ENCODE data around the gene SLC11A2. TPM values are rescaled to one million over a fixed set of nuclear protein-coding genes. Genes with fewer than 3 reads are reported as not detected.

The SLC11A2 gene
- total and polyA plus RNA-seq, 2 donors (not counting 1 experiment from before 2014, with no cell fraction given): 19.7 to 42.0 TPM

GRCh38 chr12:50979369-50980052 is 46.7 kb downstream of the SLC11A2 start:
- Mint-ChIP-seq H3K27me3 (no peaks in the 10 kb centered on the region), H3K4me3 (no peak overlapping the region), H3K27ac (no peak overlapping the region), H3K9me3 (ENCODE audit: insufficient read depth) (no peaks in the 10 kb centered on the region), H3K4me1 (no peaks in the 10 kb centered on the region)
- no peak overlapping the region for H3K27ac ChIP-seq (ENCODE audit: low read length in 2 of 2)
- H3K9ac ChIP-seq (ENCODE audit: low read length): no peak overlapping the region
- no peaks in the 10 kb centered on the region for H3K9me3 ChIP-seq (ENCODE audit: control extremely low read depth in 1 of 3, control insufficient read depth in 2 of 3, insufficient read depth in 1 of 3, low read length in 2 of 3)
- DNase-seq: no peak
- peaks cover 0 to 2% of the 10 kb centered on the region in 2 experiments for H3K36me3 ChIP-seq (replicated peaks in 1 of 2; ENCODE audit: control extremely low read depth in 1 of 2, control insufficient read depth in 1 of 2, extremely low read depth in 1 of 2, insufficient read depth in 2 of 2, low read length in 1 of 2)
- CTCF ChIA-PET: interaction anchor here (0.6 to 3.5 kb wide), 3 partner anchors 8 to 154 kb away, joined by 3 to 20 read pairs (median 5); no protein-coding TSS in a partner anchor
- POLR2A ChIA-PET: no interaction called here
- H3K79me2 ChIP-seq (ENCODE audit: control insufficient read depth, insufficient read depth, low read length): no peaks in the 10 kb centered on the region
- no peak for TF ChIP-seq EZH2 (IDR thresholded peaks at IDR 0.05; ENCODE audit: borderline replicate concordance, insufficient read depth, low read depth, low read length, poor library complexity, severe bottlenecking)
- TF ChIP-seq, protein P1, sequence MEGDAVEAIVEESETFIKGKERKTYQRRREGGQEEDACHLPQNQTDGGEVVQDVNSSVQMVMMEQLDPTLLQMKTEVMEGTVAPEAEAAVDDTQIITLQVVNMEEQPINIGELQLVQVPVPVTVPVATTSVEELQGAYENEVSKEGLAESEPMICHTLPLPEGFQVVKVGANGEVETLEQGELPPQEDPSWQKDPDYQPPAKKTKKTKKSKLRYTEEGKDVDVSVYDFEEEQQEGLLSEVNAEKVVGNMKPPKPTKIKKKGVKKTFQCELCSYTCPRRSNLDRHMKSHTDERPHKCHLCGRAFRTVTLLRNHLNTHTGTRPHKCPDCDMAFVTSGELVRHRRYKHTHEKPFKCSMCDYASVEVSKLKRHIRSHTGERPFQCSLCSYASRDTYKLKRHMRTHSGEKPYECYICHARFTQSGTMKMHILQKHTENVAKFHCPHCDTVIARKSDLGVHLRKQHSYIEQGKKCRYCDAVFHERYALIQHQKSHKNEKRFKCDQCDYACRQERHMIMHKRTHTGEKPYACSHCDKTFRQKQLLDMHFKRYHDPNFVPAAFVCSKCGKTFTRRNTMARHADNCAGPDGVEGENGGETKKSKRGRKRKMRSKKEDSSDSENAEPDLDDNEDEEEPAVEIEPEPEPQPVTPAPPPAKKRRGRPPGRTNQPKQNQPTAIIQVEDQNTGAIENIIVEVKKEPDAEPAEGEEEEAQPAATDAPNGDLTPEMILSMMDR (IDR thresholded peaks at IDR 0.05): no peak
- H2AFZ ChIP-seq (ENCODE audit: insufficient read depth, low read depth, low read length, poor library complexity, severe bottlenecking): no peak overlapping the region
- H3K27me3 ChIP-seq (replicated peaks in 1 of 4; ENCODE audit: control extremely low read depth in 1 of 4, control insufficient read depth in 3 of 4, insufficient read depth in 4 of 4, low read length in 3 of 4): no peaks in the 10 kb centered on the region
- WGBS (ENCODE audit: insufficient coverage): 79% methylated on average over 3 of the region's 6 CpGs
- no peak overlapping the region for H3K4me2 ChIP-seq (replicated peaks; ENCODE audit: low read depth, low read length, poor library complexity, severe bottlenecking)
- no peaks in the 10 kb centered on the region for H3K4me1 ChIP-seq (ENCODE audit: control insufficient read depth in 2 of 2, insufficient read depth in 2 of 2, low read length in 2 of 2)
- intact Hi-C loops (cut with micrococcal nuclease): loop anchor here (10.0 kb wide), 1 partner anchor 85 kb away; no protein-coding TSS in a partner anchor
- H3K4me3 ChIP-seq (ENCODE audit: control extremely low read depth in 1 of 5, extremely low read depth in 1 of 5, insufficient read depth in 1 of 5, low read depth in 2 of 5, low read length in 4 of 5): no peak overlapping the region
- no peaks in the 10 kb centered on the region for H4K20me1 ChIP-seq (ENCODE audit: control insufficient read depth, insufficient read depth, low read length, poor library complexity, severe bottlenecking)
- ATAC-seq (ENCODE audit: low read depth): no peak

DNA sequence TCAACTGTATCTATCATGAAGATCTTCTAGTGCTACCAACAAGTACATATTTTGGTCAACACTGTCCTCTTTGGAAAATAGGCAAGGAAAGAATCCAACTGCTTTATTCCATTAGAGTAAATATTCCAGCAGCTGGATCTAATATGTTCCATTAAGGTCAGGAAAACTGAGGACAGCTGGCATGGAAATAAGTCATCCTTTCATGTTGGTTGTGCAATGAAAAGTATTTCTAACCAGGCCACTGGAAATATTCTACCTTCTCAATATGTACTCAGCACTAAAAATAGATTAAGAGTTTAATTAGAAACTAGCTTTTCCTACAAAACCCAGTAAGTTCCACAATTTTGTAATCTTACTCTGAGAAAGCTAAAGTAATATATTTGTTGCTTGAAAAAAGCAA is 54.2 kb downstream of the SLC11A2 start:
- Mint-ChIP-seq H3K27me3 (no peaks in the 10 kb centered on the region), H3K9me3 (ENCODE audit: insufficient read depth) (no peaks in the 10 kb centered on the region), H3K27ac (no peak overlapping the region), H3K4me3 (no peak overlapping the region), H3K4me1 (no peaks in the 10 kb centered on the region)
- ChIA-PET POLR2A (no interaction called here), CTCF (no interaction called here)
- TF ChIP-seq, protein P1 (IDR thresholded peaks at IDR 0.05): no peak
- TF ChIP-seq EZH2 (IDR thresholded peaks at IDR 0.05; ENCODE audit: borderline replicate concordance, insufficient read depth, low read depth, low read length, poor library complexity, severe bottlenecking): no peak
- Histone ChIP-seq H3K27ac (ENCODE audit: low read length in 2 of 2) (no peak overlapping the region), H3K4me3 (ENCODE audit: control extremely low read depth in 1 of 5, extremely low read depth in 1 of 5, insufficient read depth in 1 of 5, low read depth in 2 of 5, low read length in 4 of 5) (no peak overlapping the region), H3K4me1 (ENCODE audit: control insufficient read depth in 2 of 2, insufficient read depth in 2 of 2, low read length in 2 of 2) (no peaks in the 10 kb centered on the region), H3K27me3 (replicated peaks in 1 of 4; ENCODE audit: control extremely low read depth in 1 of 4, control insufficient read depth in 3 of 4, insufficient read depth in 4 of 4, low read length in 3 of 4) (no peaks in the 10 kb centered on the region), H2AFZ (ENCODE audit: insufficient read depth, low read depth, low read length, poor library complexity, severe bottlenecking) (no peak overlapping the region), H3K9me3 (ENCODE audit: control extremely low read depth in 1 of 3, control insufficient read depth in 2 of 3, insufficient read depth in 1 of 3, low read length in 2 of 3) (peaks cover 0 to 8% (median 0%) of the 10 kb centered on the region in 3 donors), H3K79me2 (ENCODE audit: control insufficient read depth, insufficient read depth, low read length) (no peaks in the 10 kb centered on the region), H3K9ac (ENCODE audit: low read length) (no peak overlapping the region), H3K4me2 (replicated peaks; ENCODE audit: low read depth, low read length, poor library complexity, severe bottlenecking) (no peak overlapping the region), H3K36me3 (replicated peaks in 1 of 2; ENCODE audit: control extremely low read depth in 1 of 2, control insufficient read depth in 1 of 2, extremely low read depth in 1 of 2, insufficient read depth in 2 of 2, low read length in 1 of 2) (no peaks in the 10 kb centered on the region), H4K20me1 (ENCODE audit: control insufficient read depth, insufficient read depth, low read length, poor library complexity, severe bottlenecking) (no peaks in the 10 kb centered on the region)
- DNase-seq: no peak
- intact Hi-C loops (cut with micrococcal nuclease): no loop called here
- no peak for ATAC-seq (ENCODE audit: low read depth)
